Mesendoderm (in vitro differentiated cells): Measurements from ENCODE around the gene IST1.

Experiments
- DNase-seq: peaks from one replicate; pipeline ENCODE4 v3.0.0; 2013
- H2AK5ac ChIP-seq: 2 replicates; pipeline ENCODE4 v1.6.1; 2013; ENCODE audit warnings: low read length, inconsistent platforms
- H2BK120ac ChIP-seq: 2 replicates; pipeline ENCODE4 v1.6.1; 2013; ENCODE audit warnings: low read depth, mild to moderate bottlenecking, low read length, moderate library complexity, mixed read lengths
- H2BK15ac ChIP-seq: replicated peaks from 2 replicates; pipeline ENCODE4 v1.6.1; 2013; ENCODE audit warnings: low read depth, mild to moderate bottlenecking, moderate library complexity
- H2BK5ac ChIP-seq: 2 replicates; pipeline ENCODE4 v1.6.1; 2013; ENCODE audit warnings: low read length, inconsistent platforms
- H3K18ac ChIP-seq: 2 replicates; pipeline ENCODE4 v1.6.1; 2013; ENCODE audit warnings: mild to moderate bottlenecking, low read length, mixed read lengths
- H3K23ac ChIP-seq: one replicate; pipeline ENCODE4 v1.6.1; 2013; ENCODE audit warnings: low read length
- H3K27ac ChIP-seq: 2 replicates; pipeline ENCODE4 v1.5.1; 2013; ENCODE audit warnings: low read depth, mild to moderate bottlenecking, inconsistent platforms, low read length, moderate library complexity
- H3K27me3 ChIP-seq: 2 replicates; pipeline ENCODE4 v1.6.1; 2013; ENCODE audit warnings: low read length, control low read depth, mild to moderate bottlenecking, inconsistent platforms; ENCODE audit not compliant: insufficient read depth, poor library complexity
- H3K36me3 ChIP-seq: 2 replicates; pipeline ENCODE4 v1.6.1; 2013; ENCODE audit warnings: low read length, inconsistent platforms; ENCODE audit not compliant: control insufficient read depth, insufficient read depth
- H3K4ac ChIP-seq: one replicate; pipeline ENCODE4 v1.6.1; 2013; ENCODE audit warnings: low read depth, mild to moderate bottlenecking, low read length, moderate library complexity
- H3K4me1 ChIP-seq: 2 replicates; pipeline ENCODE4 v1.6.1; 2013; ENCODE audit warnings: low read depth, low read length, inconsistent platforms; ENCODE audit not compliant: control insufficient read depth
- H3K4me2 ChIP-seq: 2 replicates; pipeline ENCODE4 v1.6.1; 2013; ENCODE audit warnings: low read length
- H3K4me3 ChIP-seq: 2 replicates; pipeline ENCODE4 v1.5.1; 2013; ENCODE audit warnings: mild to moderate bottlenecking, low read length
- H3K56ac ChIP-seq: one replicate; pipeline ENCODE4 v1.6.1; 2013; ENCODE audit warnings: low read length
- H3K79me1 ChIP-seq: 2 replicates; pipeline ENCODE4 v1.6.1; 2013; ENCODE audit warnings: low read length, inconsistent platforms
- H3K79me2 ChIP-seq: 2 replicates; pipeline ENCODE4 v1.6.1; 2013; ENCODE audit warnings: mild to moderate bottlenecking, low read length; ENCODE audit not compliant: control insufficient read depth, insufficient read depth
- H3K9ac ChIP-seq: 2 replicates; pipeline ENCODE4 v1.6.1; 2013; ENCODE audit warnings: low read length, inconsistent platforms
- H4K5ac ChIP-seq: one replicate; pipeline ENCODE4 v1.6.1; 2013; ENCODE audit warnings: low read length
- H4K8ac ChIP-seq: one replicate; pipeline ENCODE4 v1.6.1; 2013; ENCODE audit warnings: low read depth, mild to moderate bottlenecking, control low read depth, low read length, moderate library complexity
- WGBS: extraction: QIAGEN DNeasy Blood & Tissue Kit; methylation state at CpG from one replicate; pipeline ENCODE4 v1.1.7; 2013; ENCODE audit warnings: low lambda C conversion rate, missing lambda C conversion rate; ENCODE audit not compliant: insufficient coverage; ENCODE audit errors: extremely low coverage; 5-methylcytosine and 5-hydroxymethylcytosine counted together

Gene IST1

DNA sequence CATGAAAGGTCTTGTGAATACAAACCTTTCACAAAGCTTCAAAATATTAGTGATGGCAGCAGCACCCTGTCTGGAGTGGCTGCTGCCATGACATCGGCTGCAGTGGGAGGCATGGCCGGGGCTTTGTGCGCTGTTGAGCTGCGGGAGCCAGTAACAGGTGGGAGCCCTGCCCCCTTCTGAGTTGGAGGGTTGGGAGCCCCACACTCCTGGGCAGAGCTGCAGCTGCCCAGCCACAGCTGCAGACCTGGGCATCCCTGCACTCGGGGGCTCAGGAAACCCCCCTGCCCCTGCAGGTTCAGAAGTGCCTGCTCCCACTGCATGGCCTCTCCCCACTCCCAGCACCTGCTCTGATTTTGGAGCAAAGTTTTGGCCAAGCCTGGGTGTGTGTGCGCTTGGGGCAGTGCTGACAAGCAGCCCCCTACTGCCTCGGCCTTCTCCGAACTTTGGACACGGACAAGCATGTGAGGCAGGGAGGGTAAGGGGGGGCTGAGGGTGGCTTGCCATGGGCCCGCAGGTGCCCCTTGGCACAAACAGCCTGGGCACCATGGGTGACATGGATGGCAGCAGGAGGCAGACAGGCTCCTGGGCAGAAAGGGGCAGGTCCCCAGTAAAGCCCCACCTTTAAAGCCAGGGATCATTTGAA is 42.7 kb downstream of the IST1 start:
- Histone ChIP-seq H3K9ac (no peak overlapping the region), H3K4me2 (no peak overlapping the region), H3K27me3 (no peaks in the 10 kb centered on the region), H3K36me3 (peaks cover 4% of the 10 kb centered on the region), H4K5ac (no peak overlapping the region), H3K27ac (no peak overlapping the region), H3K79me1 (no peaks in the 10 kb centered on the region), H2AK5ac (no peak overlapping the region), H2BK5ac (no peak overlapping the region), H2BK120ac (no peak overlapping the region), H3K18ac (no peak overlapping the region), H3K56ac (no peak overlapping the region), H3K4me1 (no peaks in the 10 kb centered on the region), H2BK15ac (no peak overlapping the region), H3K23ac (no peak overlapping the region), H3K4ac (no peak overlapping the region), H4K8ac (no peak overlapping the region), H3K79me2 (no peaks in the 10 kb centered on the region), H3K4me3 (no peak overlapping the region)
- WGBS = no CpG with 5 or more reads among the region's 10 CpGs
- DNase-seq = no peak

DNA sequence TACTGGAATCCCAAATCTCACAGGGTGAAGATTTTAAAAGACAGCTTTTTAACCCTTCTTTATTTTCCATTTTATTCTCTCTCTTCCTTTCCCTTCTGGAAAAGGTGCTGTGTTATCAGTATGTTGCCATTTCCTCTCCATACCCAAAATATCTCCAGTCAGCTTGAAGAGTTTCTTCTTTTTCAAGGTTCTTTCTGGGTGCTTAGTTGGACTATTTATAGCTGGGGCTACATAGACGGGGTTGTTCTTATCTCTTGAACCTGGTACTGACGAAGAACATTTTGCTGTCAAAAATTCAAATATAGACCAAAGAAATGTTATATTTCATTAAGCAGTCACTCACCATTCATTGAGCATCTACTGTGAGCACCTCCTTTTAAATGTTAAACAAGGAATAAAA is 48.6 kb downstream of the IST1 start:
- no peak for DNase-seq
- Histone ChIP-seq H3K27me3 (no peaks in the 10 kb centered on the region), H3K23ac (no peak overlapping the region), H3K9ac (no peak overlapping the region), H3K4ac (no peak overlapping the region), H2BK120ac (no peak overlapping the region), H2BK5ac (no peak overlapping the region), H3K18ac (no peak overlapping the region), H3K4me1 (no peaks in the 10 kb centered on the region), H2AK5ac (no peak overlapping the region), H3K56ac (no peak overlapping the region), H3K4me3 (no peak overlapping the region), H3K27ac (no peak overlapping the region), H3K36me3 (no peaks in the 10 kb centered on the region), H3K79me1 (no peaks in the 10 kb centered on the region), H4K8ac (no peak overlapping the region), H3K79me2 (no peaks in the 10 kb centered on the region), H4K5ac (no peak overlapping the region), H2BK15ac (no peak overlapping the region), H3K4me2 (no peak overlapping the region)
- WGBS = no CpG with 5 or more reads among the region's 2 CpGs

DNA sequence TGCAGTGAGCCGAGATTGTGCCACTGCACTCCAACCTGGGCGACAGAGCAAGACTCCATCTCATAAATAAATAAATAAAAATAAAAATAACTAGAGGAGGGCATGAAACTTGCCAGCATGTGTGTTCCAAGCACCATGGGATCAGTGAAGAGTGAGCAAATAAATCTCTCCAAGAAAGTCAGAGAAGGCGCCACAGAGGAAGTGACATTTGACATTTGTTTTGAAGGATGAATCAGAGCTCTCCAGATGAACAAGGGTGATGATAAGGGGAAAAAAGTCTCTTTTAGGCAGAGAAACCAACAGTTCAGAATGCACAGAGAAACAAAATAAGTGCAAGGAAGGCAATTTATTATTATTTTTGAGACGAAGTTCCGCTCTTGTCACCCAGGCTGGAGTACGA is 50.3 kb downstream of the IST1 start:
- H3K4ac ChIP-seq = no peak overlapping the region
- no peak overlapping the region for H4K8ac ChIP-seq
- H2BK15ac ChIP-seq = no peak overlapping the region
- no peaks in the 10 kb centered on the region for H3K79me2 ChIP-seq
- no peak overlapping the region for H3K18ac ChIP-seq
- no peak overlapping the region for H3K4me3 ChIP-seq
- no peak overlapping the region for H3K23ac ChIP-seq
- H3K56ac ChIP-seq = no peak overlapping the region
- no peak overlapping the region for H3K4me2 ChIP-seq
- H3K27ac ChIP-seq = no peak overlapping the region
- no CpG with 5 or more reads among the region's 6 CpGs for WGBS
- no peak overlapping the region for H4K5ac ChIP-seq
- H3K79me1 ChIP-seq = no peaks in the 10 kb centered on the region
- H2BK5ac ChIP-seq = no peak overlapping the region
- DNase-seq = no peak
- H2BK120ac ChIP-seq = no peak overlapping the region
- no peaks in the 10 kb centered on the region for H3K27me3 ChIP-seq
- H2AK5ac ChIP-seq = no peak overlapping the region
- no peak overlapping the region for H3K9ac ChIP-seq
- no peaks in the 10 kb centered on the region for H3K4me1 ChIP-seq
- H3K36me3 ChIP-seq = no peaks in the 10 kb centered on the region

DNA sequence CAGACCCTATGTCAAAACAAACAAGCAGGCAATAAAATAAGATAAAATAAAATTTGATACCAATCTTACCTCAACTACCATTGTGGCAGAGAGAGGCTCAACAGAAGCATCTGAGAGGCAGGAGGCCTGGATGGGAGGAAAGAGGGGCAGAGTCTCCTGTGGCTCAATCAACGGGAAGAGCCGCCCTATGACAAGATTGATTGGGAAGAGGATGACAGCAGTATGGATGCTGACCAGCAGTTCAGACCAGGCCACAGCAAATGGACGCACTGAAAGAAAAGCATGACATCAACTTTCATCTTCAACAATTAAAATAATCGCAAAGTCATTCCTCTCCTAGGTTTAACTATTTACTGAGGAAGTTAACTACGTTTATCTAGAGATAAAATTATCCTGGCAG is 57.5 kb downstream of the IST1 start:
- no peak overlapping the region for H3K4me3 ChIP-seq
- no peak overlapping the region for H4K5ac ChIP-seq
- H3K9ac ChIP-seq = no peak overlapping the region
- no peak overlapping the region for H3K4me2 ChIP-seq
- no peak overlapping the region for H4K8ac ChIP-seq
- H3K18ac ChIP-seq = no peak overlapping the region
- no peak overlapping the region for H3K56ac ChIP-seq
- WGBS = no CpG with 5 or more reads among the region's 5 CpGs
- H2BK15ac ChIP-seq = no peak overlapping the region
- no peak overlapping the region for H2BK5ac ChIP-seq
- H3K27ac ChIP-seq = no peak overlapping the region
- no peak overlapping the region for H2BK120ac ChIP-seq
- H3K79me1 ChIP-seq = no peaks in the 10 kb centered on the region
- H3K27me3 ChIP-seq = no peaks in the 10 kb centered on the region
- no peak overlapping the region for H2AK5ac ChIP-seq
- no peaks in the 10 kb centered on the region for H3K36me3 ChIP-seq
- no peak overlapping the region for H3K4ac ChIP-seq
- no peaks in the 10 kb centered on the region for H3K4me1 ChIP-seq
- no peak overlapping the region for H3K23ac ChIP-seq
- H3K79me2 ChIP-seq = no peaks in the 10 kb centered on the region
- no peak for DNase-seq

DNA sequence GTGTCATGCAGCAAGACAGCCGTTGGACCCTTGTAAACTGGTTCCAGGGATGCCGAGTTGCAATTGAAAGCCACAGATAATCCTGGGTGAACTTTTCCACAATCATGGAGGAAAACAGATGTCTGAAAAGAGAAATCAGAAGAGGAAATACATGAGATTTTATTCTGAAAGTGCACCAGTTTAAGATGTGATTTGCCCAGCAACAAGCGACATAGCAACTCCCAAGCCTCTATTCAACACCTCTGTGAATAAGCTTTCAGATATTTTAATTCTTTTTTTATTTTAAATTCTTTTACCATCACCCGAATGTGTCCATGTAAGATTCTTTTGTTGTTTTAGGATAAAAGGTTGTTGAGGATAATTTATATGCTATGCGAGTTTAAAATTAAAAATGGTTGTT is 58.8 kb downstream of the IST1 start:
- H3K4me2 ChIP-seq = no peak overlapping the region
- no peaks in the 10 kb centered on the region for H3K27me3 ChIP-seq
- no peaks in the 10 kb centered on the region for H3K79me2 ChIP-seq
- H2AK5ac ChIP-seq = no peak overlapping the region
- WGBS = 100% methylated on average over 1 of the region's 5 CpGs
- no peak overlapping the region for H4K8ac ChIP-seq
- H3K36me3 ChIP-seq = no peaks in the 10 kb centered on the region
- no peak overlapping the region for H3K56ac ChIP-seq
- H3K9ac ChIP-seq = no peak overlapping the region
- no peak overlapping the region for H3K4me3 ChIP-seq
- no peaks in the 10 kb centered on the region for H3K4me1 ChIP-seq
- H3K4ac ChIP-seq = no peak overlapping the region
- H2BK120ac ChIP-seq = no peak overlapping the region
- H3K79me1 ChIP-seq = no peaks in the 10 kb centered on the region
- no peak overlapping the region for H2BK5ac ChIP-seq
- no peak overlapping the region for H3K23ac ChIP-seq
- no peak overlapping the region for H3K18ac ChIP-seq
- no peak overlapping the region for H4K5ac ChIP-seq
- no peak for DNase-seq
- no peak overlapping the region for H3K27ac ChIP-seq
- no peak overlapping the region for H2BK15ac ChIP-seq

DNA sequence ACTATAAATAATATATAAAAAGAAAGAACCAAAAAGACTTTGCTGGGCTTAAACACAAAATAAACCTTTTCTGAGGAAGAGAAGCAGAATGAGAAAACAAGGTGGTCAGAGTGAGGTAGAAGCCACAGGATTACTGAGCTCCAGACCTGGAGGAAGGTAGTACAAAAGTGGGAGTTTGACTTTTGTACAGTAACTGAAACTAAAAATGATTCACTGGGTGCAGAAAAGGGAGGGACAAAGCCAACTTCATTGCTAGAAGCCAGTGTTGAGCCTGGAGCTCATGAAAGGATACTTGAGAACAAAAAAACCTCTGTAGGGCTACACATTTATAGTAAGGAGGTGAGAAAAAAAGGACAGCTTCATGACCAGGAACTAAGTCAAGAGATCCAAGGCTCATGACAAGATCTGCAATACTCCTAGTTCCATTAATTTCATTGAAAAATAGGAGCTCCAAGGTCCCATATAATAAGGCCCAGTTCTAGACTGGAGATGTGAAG is 59.4 kb downstream of the IST1 start:
- H3K36me3 ChIP-seq = no peaks in the 10 kb centered on the region
- H3K4ac ChIP-seq = no peak overlapping the region
- H3K9ac ChIP-seq = no peak overlapping the region
- H4K8ac ChIP-seq = no peak overlapping the region
- no peak overlapping the region for H3K4me3 ChIP-seq
- no peak overlapping the region for H3K23ac ChIP-seq
- no peak overlapping the region for H2BK120ac ChIP-seq
- H4K5ac ChIP-seq = no peak overlapping the region
- H3K56ac ChIP-seq = no peak overlapping the region
- no peaks in the 10 kb centered on the region for H3K4me1 ChIP-seq
- no peak overlapping the region for H3K18ac ChIP-seq
- no peaks in the 10 kb centered on the region for H3K27me3 ChIP-seq
- no peak overlapping the region for H3K27ac ChIP-seq
- H3K4me2 ChIP-seq = no peak overlapping the region
- no peaks in the 10 kb centered on the region for H3K79me1 ChIP-seq
- H3K79me2 ChIP-seq = no peaks in the 10 kb centered on the region
- DNase-seq = no peak
- H2BK5ac ChIP-seq = no peak overlapping the region
- no peak overlapping the region for H2BK15ac ChIP-seq
- no peak overlapping the region for H2AK5ac ChIP-seq
